ENCODE data around the gene ETV6.

ETV6 gene

GRCh38 chr12:11923067-11923466, 273.6 kb downstream of the ETV6 start:
- H2AFZ ChIP-seq (ENCODE audit: low read depth, low read length): no peak overlapping the region
- H3K9me3 ChIP-seq (ENCODE audit: insufficient read depth, low read length, severe bottlenecking): no peaks in the 10 kb centered on the region
- H3K4me1 ChIP-seq (ENCODE audit: insufficient read depth, low read length): peaks cover 12% of the 10 kb centered on the region
- H3K27me3 ChIP-seq (ENCODE audit: insufficient read depth, low read length, poor library complexity): no peaks in the 10 kb centered on the region
- H3K4me2 ChIP-seq (ENCODE audit: insufficient read depth, low read length): no peak overlapping the region
- no peak overlapping the region for H3K27ac ChIP-seq (ENCODE audit: low read length)
- ATAC-seq (ENCODE audit: insufficient read depth, low read depth) (no peak), DNase-seq (no peak)
- H3K79me2 ChIP-seq (ENCODE audit: insufficient read depth, low read length): no peaks in the 10 kb centered on the region
- no peaks in the 10 kb centered on the region for H3K36me3 ChIP-seq (ENCODE audit: insufficient read depth, low read length)
- no peak overlapping the region for H3K4me3 ChIP-seq (ENCODE audit: low read depth in 1 of 2, low read length in 2 of 2)
- TF ChIP-seq CTCF (IDR thresholded peaks at IDR 0.05; ENCODE audit: borderline replicate concordance, extremely low read depth, low read length, poor library complexity, severe bottlenecking) (no peak), EZH2 (IDR thresholded peaks at IDR 0.05; ENCODE audit: borderline replicate concordance, low read depth, low read length, severe bottlenecking) (no peak)
- no peak overlapping the region for H3K9ac ChIP-seq (ENCODE audit: low read depth, low read length)
- H4K20me1 ChIP-seq (ENCODE audit: insufficient read depth, low read length): no peaks in the 10 kb centered on the region

DNA sequence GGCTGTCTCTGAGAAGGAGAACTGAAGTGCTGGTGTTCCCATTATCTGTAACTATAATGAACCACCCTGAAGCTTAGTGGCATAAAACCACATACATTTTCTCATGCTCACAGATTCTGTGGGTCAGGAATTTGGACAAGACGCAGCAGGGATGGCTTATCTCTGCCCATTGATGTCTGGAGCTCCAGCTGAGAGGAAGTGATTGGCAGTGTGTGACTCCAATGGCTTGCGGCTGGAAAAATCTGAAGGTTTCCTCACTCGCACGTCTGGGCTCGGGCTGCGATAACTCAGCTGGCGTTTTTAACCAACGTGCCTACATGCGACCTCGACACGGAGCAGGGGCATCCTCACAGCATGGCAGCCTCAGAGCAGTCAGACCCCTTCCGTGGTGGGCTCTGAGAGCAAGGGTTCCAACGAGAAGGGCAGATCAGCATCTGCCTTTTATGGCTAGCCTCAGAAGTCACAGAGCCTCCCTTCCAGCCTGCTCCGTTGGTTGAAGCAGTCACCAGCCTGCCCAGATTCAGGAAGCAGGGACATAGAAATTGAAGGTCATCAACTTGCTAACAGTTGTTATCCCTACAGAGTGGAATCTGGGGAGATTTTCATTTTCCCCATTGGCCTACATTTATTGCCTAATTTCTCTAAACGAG, 277.9 kb downstream of the ETV6 start:
- H3K9ac ChIP-seq (ENCODE audit: low read depth, low read length): no peak overlapping the region
- no peak overlapping the region for H3K27ac ChIP-seq (ENCODE audit: low read length)
- H2AFZ ChIP-seq (ENCODE audit: low read depth, low read length): no peak overlapping the region
- no peak overlapping the region for H3K4me2 ChIP-seq (ENCODE audit: insufficient read depth, low read length)
- H3K4me1 ChIP-seq (ENCODE audit: insufficient read depth, low read length): peaks cover 8% of the 10 kb centered on the region
- no peak for TF ChIP-seq EZH2 (IDR thresholded peaks at IDR 0.05; ENCODE audit: borderline replicate concordance, low read depth, low read length, severe bottlenecking)
- no peak for TF ChIP-seq CTCF (IDR thresholded peaks at IDR 0.05; ENCODE audit: borderline replicate concordance, extremely low read depth, low read length, poor library complexity, severe bottlenecking)
- H3K27me3 ChIP-seq (ENCODE audit: insufficient read depth, low read length, poor library complexity): no peaks in the 10 kb centered on the region
- H3K4me3 ChIP-seq (ENCODE audit: low read depth in 1 of 2, low read length in 2 of 2): no peak overlapping the region
- H3K9me3 ChIP-seq (ENCODE audit: insufficient read depth, low read length, severe bottlenecking): no peaks in the 10 kb centered on the region
- no peaks in the 10 kb centered on the region for H4K20me1 ChIP-seq (ENCODE audit: insufficient read depth, low read length)
- H3K79me2 ChIP-seq (ENCODE audit: insufficient read depth, low read length): no peaks in the 10 kb centered on the region
- ATAC-seq (ENCODE audit: insufficient read depth, low read depth) (no peak), DNase-seq (no peak)
- H3K36me3 ChIP-seq (ENCODE audit: insufficient read depth, low read length): no peaks in the 10 kb centered on the region

GRCh38 chr12:11929714-11930113, 280.2 kb downstream of the ETV6 start:
- Histone ChIP-seq H3K9ac (ENCODE audit: low read depth, low read length) (no peak overlapping the region), H3K27me3 (ENCODE audit: insufficient read depth, low read length, poor library complexity) (no peaks in the 10 kb centered on the region), H3K36me3 (ENCODE audit: insufficient read depth, low read length) (no peaks in the 10 kb centered on the region), H4K20me1 (ENCODE audit: insufficient read depth, low read length) (no peaks in the 10 kb centered on the region), H3K4me1 (ENCODE audit: insufficient read depth, low read length) (no peaks in the 10 kb centered on the region), H3K4me2 (ENCODE audit: insufficient read depth, low read length) (no peak overlapping the region), H2AFZ (ENCODE audit: low read depth, low read length) (no peak overlapping the region), H3K27ac (ENCODE audit: low read length) (no peak overlapping the region), H3K79me2 (ENCODE audit: insufficient read depth, low read length) (no peaks in the 10 kb centered on the region), H3K4me3 (ENCODE audit: low read depth in 1 of 2, low read length in 2 of 2) (no peak overlapping the region), H3K9me3 (ENCODE audit: insufficient read depth, low read length, severe bottlenecking) (no peaks in the 10 kb centered on the region)
- no peak for TF ChIP-seq CTCF (IDR thresholded peaks at IDR 0.05; ENCODE audit: borderline replicate concordance, extremely low read depth, low read length, poor library complexity, severe bottlenecking)
- TF ChIP-seq EZH2 (IDR thresholded peaks at IDR 0.05; ENCODE audit: borderline replicate concordance, low read depth, low read length, severe bottlenecking): no peak
- DNase-seq (no peak), ATAC-seq (ENCODE audit: insufficient read depth, low read depth) (no peak)
